ENCODE measurements around the gene ACOXL. TPM values are rescaled to one million over a fixed set of nuclear protein-coding genes. Genes with fewer than 3 reads are reported as not detected.

The ACOXL gene
- total RNA-seq, 2 experiments from 2014 or later = not detected

- H3K4me1 Mint-ChIP-seq (ENCODE audit: low read depth) = no peaks in the 10 kb centered on the region
- intact Hi-C loops (cut with DNase I, micrococcal nuclease) = no loop called here
Observed at GRCh38 chr2:110771547-110772382, 39.4 kb downstream of the ACOXL start.

GRCh38 chr2:110772383-110772755 lies 40.0 kb downstream of the ACOXL start:
- Histone ChIP-seq H3K9me3 (ENCODE audit: control insufficient read depth in 1 of 2, insufficient read depth in 1 of 2, low read length in 2 of 2) (peaks cover 0 to 3% of the 10 kb centered on the region in 2 experiments), H3K36me3 (ENCODE audit: insufficient read depth, low read length) (no peaks in the 10 kb centered on the region), H3K27me3 (ENCODE audit: control insufficient read depth in 1 of 2, insufficient read depth in 2 of 2, low read length in 2 of 2) (peaks cover 0 to 2% of the 10 kb centered on the region in 2 experiments), H3K27ac (ENCODE audit: low read depth in 1 of 2, low read length in 2 of 2) (no peak overlapping the region), H3K4me3 (ENCODE audit: low read length) (no peak overlapping the region), H3K4me1 (ENCODE audit: insufficient read depth, low read length) (no peaks in the 10 kb centered on the region)
- H3K9me3 Mint-ChIP-seq = no peaks in the 10 kb centered on the region
- no peak for ATAC-seq (ENCODE audit: poor library complexity)
- H3K4me3 Mint-ChIP-seq = no peak overlapping the region
- H3K36me3 Mint-ChIP-seq (ENCODE audit: low read depth) = no peaks in the 10 kb centered on the region
- H3K27ac Mint-ChIP-seq = no peak overlapping the region
- POLR2A ChIA-PET = no interaction called here
- H3K4me1 Mint-ChIP-seq (ENCODE audit: low read depth) = no peaks in the 10 kb centered on the region
- peaks cover 6% of the 10 kb centered on the region for H3K27me3 Mint-ChIP-seq
- CTCF ChIA-PET = no interaction called here
- no peak for DNase-seq
- no peak for TF ChIP-seq CTCF (IDR thresholded peaks at IDR 0.05)
- intact Hi-C loops (cut with DNase I, micrococcal nuclease) = no loop called here

More at GRCh38 chr2:110771547-110772382, 39.4 kb downstream of the ACOXL start:
- Histone ChIP-seq H3K4me1 (ENCODE audit: insufficient read depth, low read length) (no peaks in the 10 kb centered on the region), H3K27ac (ENCODE audit: low read depth in 1 of 2, low read length in 2 of 2) (no peak overlapping the region), H3K9me3 (ENCODE audit: control insufficient read depth in 1 of 2, insufficient read depth in 1 of 2, low read length in 2 of 2) (peaks cover 0 to 3% of the 10 kb centered on the region in 2 experiments), H3K36me3 (ENCODE audit: insufficient read depth, low read length) (no peaks in the 10 kb centered on the region), H3K4me3 (ENCODE audit: low read length) (no peak overlapping the region), H3K27me3 (ENCODE audit: control insufficient read depth in 1 of 2, insufficient read depth in 2 of 2, low read length in 2 of 2) (peaks cover 4% of the 10 kb centered on the region in 2 experiments)
- POLR2A ChIA-PET = no interaction called here
- ATAC-seq (ENCODE audit: poor library complexity) = no peak
- no peak for TF ChIP-seq CTCF (IDR thresholded peaks at IDR 0.05)
- H3K4me3 Mint-ChIP-seq = no peak overlapping the region
- CTCF ChIA-PET = no interaction called here
- no peak for DNase-seq
- no peaks in the 10 kb centered on the region for H3K36me3 Mint-ChIP-seq (ENCODE audit: low read depth)
- peaks cover 2% of the 10 kb centered on the region for H3K27me3 Mint-ChIP-seq
- no peaks in the 10 kb centered on the region for H3K9me3 Mint-ChIP-seq
- H3K27ac Mint-ChIP-seq = no peak overlapping the region

GRCh38 chr2:110773401-110773921 lies 41.1 kb downstream of the ACOXL start:
- H3K36me3 ChIP-seq (ENCODE audit: insufficient read depth, low read length) = no peaks in the 10 kb centered on the region
- CTCF ChIA-PET = no interaction called here
- H3K4me3 ChIP-seq (ENCODE audit: low read length) = no peak overlapping the region
- H3K27me3 ChIP-seq (ENCODE audit: control insufficient read depth in 1 of 2, insufficient read depth in 2 of 2, low read length in 2 of 2) = no peaks in the 10 kb centered on the region
- ATAC-seq (ENCODE audit: poor library complexity) (no peak), DNase-seq (no peak)
- POLR2A ChIA-PET = no interaction called here
- intact Hi-C loops (cut with DNase I, micrococcal nuclease) = no loop called here
- peaks cover 9% of the 10 kb centered on the region for H3K27me3 Mint-ChIP-seq
- H3K4me3 Mint-ChIP-seq = no peak overlapping the region
- no peaks in the 10 kb centered on the region for H3K9me3 Mint-ChIP-seq
- no peaks in the 10 kb centered on the region for H3K4me1 ChIP-seq (ENCODE audit: insufficient read depth, low read length)
- TF ChIP-seq CTCF (IDR thresholded peaks at IDR 0.05) = no peak
- no peak overlapping the region for H3K27ac ChIP-seq (ENCODE audit: low read depth in 1 of 2, low read length in 2 of 2)
- no peaks in the 10 kb centered on the region for H3K4me1 Mint-ChIP-seq (ENCODE audit: low read depth)
- peaks cover 0 to 3% of the 10 kb centered on the region in 2 experiments for H3K9me3 ChIP-seq (ENCODE audit: control insufficient read depth in 1 of 2, insufficient read depth in 1 of 2, low read length in 2 of 2)
- H3K27ac Mint-ChIP-seq = no peak overlapping the region
- H3K36me3 Mint-ChIP-seq (ENCODE audit: low read depth) = no peaks in the 10 kb centered on the region

Data from CD4-positive, alpha-beta T cell (primary cell).